Lower lobe of right lung (tissue), 2 donors: ENCODE data around the gene ZFP3. TPM values are rescaled to one million over a fixed set of nuclear protein-coding genes. Genes with fewer than 3 reads are reported as not detected.
"Not testable (repeated sequence)": the region's sequence is repeated elsewhere in the genome, so short reads cannot be mapped to it uniquely, and the experiment has no call there.

ENCODE experiments used
- ATAC-seq, 2 donors: fragments of 200-7000 bp; cut with Tn5 transposase; one replicate each; pipeline ENCODE4 v1.9.1; 2020 to 2022; ENCODE audit warnings: mild to moderate bottlenecking in 2 of 2, moderate library complexity in 2 of 2
- DNase-seq: peaks from one replicate; pipeline ENCODE4 v3.0.0-alpha.2; 2020
- H3K27ac ChIP-seq: fragments of 200-600 bp; one replicate; pipeline ENCODE4 v1.8.0; 2022
- H3K27me3 ChIP-seq: fragments of 200-600 bp; one replicate; pipeline ENCODE4 v1.8.0; 2022; ENCODE audit warnings: low read depth
- H3K36me3 ChIP-seq: fragments of 200-600 bp; one replicate; pipeline ENCODE4 v1.8.0; 2022; ENCODE audit warnings: mild to moderate bottlenecking
- H3K4me1 ChIP-seq: fragments of 200-600 bp; one replicate; pipeline ENCODE4 v1.8.0; 2022
- H3K4me3 ChIP-seq: fragments of 200-600 bp; one replicate; pipeline ENCODE4 v1.8.0; 2022; ENCODE audit warnings: mild to moderate bottlenecking
- H3K9me3 ChIP-seq: fragments of 200-600 bp; one replicate; pipeline ENCODE4 v1.8.0; 2022
- intact Hi-C: fragments of 100-400 bp; cut with DNase I; formaldehyde crosslinking; loops from one replicate; pipeline ENCODE4 v1.11.0; 2022
- total RNA-seq: library from RNA; stranded (reverse); fragmentation: NEBNext Ultra II Directional; extraction: Animal tissue kit (Norgen Biotek cat#: 25700); gene quantifications from one replicate; pipeline ENCODE4 v1.2.1, GENCODE V29; 2021
- TF ChIP-seq, protein P1 (sequence below): fragments of 200-600 bp; IDR thresholded peaks from one replicate; pipeline ENCODE4 v1.8.0; 2022; ENCODE audit warnings: antibody characterized with exemption, mild to moderate bottlenecking
- donor health status: DM: no; HTN: yes; CAD: no; lungs with severe emphysema.

ZFP3 gene
- total RNA-seq, 1 donor from 2014 or later = 7.1 TPM

DNA sequence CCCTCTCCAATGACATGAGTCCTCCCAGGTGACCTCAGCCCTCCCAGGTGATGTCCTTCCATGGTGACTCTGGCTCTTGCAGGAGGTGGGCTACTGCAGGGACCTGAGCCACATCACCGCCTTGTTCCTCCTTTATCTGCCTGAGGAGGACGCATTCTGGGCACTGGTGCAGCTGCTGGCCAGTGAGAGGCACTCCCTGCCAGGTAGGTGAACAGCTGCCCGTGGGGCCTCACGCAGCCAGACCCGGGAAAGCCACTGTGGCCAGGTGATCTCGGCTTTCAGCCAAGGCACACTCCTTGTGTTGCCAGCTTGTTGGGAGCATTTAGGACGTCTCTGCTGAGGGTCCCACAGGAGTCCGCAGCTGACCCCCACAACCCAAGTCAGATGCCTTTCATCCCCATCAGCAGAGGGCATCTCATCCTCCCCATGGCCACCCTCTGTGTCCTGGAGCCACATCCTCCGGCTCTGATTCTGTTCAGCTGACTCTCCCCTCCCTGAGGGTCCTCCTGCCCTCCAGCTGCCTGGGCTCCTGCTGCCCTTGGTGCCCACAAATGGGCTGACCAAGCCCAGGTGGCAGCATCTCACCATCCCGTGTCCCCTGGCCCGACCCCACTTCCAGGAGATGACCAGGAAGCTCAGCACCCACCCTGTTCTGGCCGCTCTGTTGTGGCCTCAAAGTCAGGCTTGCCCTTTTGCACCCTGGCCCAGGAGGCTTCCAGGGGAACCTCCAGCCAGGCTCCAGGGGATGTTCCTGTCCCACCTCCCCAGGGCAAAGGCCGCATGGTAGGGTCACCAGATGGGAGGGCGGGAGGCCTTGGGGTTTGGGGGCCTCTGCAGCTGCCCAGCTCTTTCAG is 57.7 kb downstream of the ZFP3 start:
- intact Hi-C loops = no loop called here
- H3K27ac ChIP-seq = no peak overlapping the region
- H3K9me3 ChIP-seq = no peaks in the 10 kb centered on the region
- no peak for ATAC-seq
- TF ChIP-seq, protein P1, sequence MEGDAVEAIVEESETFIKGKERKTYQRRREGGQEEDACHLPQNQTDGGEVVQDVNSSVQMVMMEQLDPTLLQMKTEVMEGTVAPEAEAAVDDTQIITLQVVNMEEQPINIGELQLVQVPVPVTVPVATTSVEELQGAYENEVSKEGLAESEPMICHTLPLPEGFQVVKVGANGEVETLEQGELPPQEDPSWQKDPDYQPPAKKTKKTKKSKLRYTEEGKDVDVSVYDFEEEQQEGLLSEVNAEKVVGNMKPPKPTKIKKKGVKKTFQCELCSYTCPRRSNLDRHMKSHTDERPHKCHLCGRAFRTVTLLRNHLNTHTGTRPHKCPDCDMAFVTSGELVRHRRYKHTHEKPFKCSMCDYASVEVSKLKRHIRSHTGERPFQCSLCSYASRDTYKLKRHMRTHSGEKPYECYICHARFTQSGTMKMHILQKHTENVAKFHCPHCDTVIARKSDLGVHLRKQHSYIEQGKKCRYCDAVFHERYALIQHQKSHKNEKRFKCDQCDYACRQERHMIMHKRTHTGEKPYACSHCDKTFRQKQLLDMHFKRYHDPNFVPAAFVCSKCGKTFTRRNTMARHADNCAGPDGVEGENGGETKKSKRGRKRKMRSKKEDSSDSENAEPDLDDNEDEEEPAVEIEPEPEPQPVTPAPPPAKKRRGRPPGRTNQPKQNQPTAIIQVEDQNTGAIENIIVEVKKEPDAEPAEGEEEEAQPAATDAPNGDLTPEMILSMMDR = no peak
- H3K4me3 ChIP-seq = no peak overlapping the region
- no peaks in the 10 kb centered on the region for H3K27me3 ChIP-seq
- H3K36me3 ChIP-seq = no peaks in the 10 kb centered on the region
- no peak for DNase-seq
- no peaks in the 10 kb centered on the region for H3K4me1 ChIP-seq

DNA sequence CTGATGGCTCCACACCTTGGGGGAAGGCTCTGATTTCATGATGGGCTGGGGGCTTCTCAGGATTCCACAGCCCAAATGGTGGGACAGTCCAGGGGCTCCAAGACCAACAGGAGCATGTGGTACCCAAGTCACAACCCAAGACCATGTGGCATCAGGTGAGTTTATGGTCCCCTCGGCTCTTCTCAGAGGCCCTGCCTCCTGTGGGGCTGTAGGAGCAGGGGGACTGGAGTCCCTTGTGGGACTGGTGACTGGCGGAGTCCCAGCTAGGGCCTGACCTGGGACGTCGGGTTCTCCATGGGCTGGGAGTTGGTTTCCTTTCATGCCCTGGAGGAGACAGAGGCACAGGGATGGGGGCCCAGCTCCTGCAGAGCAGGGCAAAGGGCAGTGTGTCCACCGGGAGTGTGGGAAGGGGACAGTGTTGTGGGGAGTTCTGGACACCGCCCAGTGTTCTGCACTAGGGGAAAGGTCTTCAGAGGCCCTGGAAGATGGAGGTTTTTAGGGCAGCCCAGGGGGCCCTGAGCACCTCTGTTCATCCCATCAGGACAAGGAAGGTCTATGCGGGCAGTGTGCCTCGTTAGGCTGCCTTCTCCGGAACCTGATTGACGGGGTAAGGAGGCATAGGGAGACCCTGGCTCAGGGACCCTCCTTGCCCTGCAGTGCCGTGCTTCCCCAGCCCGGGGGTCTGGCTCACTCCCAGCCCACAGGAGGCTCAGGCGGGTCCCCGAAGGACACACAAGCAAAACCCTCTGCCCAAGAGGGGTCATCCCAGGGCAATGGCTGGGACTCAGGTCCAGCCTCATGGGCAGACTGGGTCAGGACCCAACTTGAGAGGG is 58.5 kb downstream of the ZFP3 start:
- H3K27ac ChIP-seq, H3K4me3 ChIP-seq, H3K27me3 ChIP-seq, H3K9me3 ChIP-seq, ATAC-seq, DNase-seq, H3K4me1 ChIP-seq, H3K36me3 ChIP-seq, intact Hi-C loops: not testable (repeated sequence)

- H3K27ac ChIP-seq, DNase-seq, H3K9me3 ChIP-seq, H3K4me1 ChIP-seq, H3K27me3 ChIP-seq, ATAC-seq, H3K36me3 ChIP-seq, intact Hi-C loops, H3K4me3 ChIP-seq: not testable (repeated sequence)
Observed at GRCh38 chr17:5137511-5138197, 59.4 kb downstream of the ZFP3 start.

DNA sequence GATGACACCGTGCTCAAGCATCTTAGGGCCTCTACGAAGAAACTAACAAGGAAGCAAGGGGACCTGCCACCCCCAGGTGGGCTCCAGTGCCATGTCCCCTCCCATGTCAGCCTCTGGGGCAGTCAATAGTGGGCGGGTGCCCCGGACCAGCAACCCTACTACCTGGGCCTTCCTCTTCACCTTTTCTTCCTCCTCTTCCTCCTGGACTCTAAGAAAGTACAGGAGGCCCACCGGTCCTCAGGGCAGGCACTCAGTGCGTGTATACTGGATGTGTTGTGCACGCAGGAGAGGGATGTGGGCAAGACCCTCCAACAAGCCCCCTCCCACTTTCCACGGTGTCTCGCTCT is 59.9 kb downstream of the ZFP3 start:
- H3K4me1 ChIP-seq, H3K9me3 ChIP-seq, DNase-seq, intact Hi-C loops, H3K27ac ChIP-seq, ATAC-seq, H3K4me3 ChIP-seq, H3K27me3 ChIP-seq, H3K36me3 ChIP-seq: not testable (repeated sequence)

GRCh38 chr17:5138616-5139457 is 60.6 kb downstream of the ZFP3 start:
- TF ChIP-seq, protein P1 = no peak
- Histone ChIP-seq H3K36me3 (no peaks in the 10 kb centered on the region), H3K4me1 (no peaks in the 10 kb centered on the region), H3K27ac (no peak overlapping the region), H3K9me3 (no peaks in the 10 kb centered on the region), H3K4me3 (no peak overlapping the region), H3K27me3 (no peaks in the 10 kb centered on the region)
- intact Hi-C loops = no loop called here
- ATAC-seq (no peak), DNase-seq (no peak)

DNA sequence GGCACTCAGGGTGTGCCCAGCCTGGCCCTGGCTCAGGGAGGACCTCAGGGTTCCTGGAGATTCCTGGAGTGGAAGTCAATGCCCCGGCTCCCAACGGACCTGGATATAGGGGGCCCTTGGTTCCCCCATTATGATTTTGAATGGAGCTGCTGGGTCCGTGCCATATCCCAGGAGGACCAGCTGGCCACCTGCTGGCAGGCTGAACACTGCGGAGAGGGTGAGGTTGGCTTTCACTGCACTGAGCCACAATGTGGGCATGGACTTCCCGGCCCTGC is 61.1 kb downstream of the ZFP3 start:
- Histone ChIP-seq H3K4me1 (no peaks in the 10 kb centered on the region), H3K9me3 (no peaks in the 10 kb centered on the region), H3K27me3 (no peaks in the 10 kb centered on the region), H3K27ac (no peak overlapping the region), H3K36me3 (no peaks in the 10 kb centered on the region), H3K4me3 (no peak overlapping the region)
- no peak for DNase-seq
- no peak for ATAC-seq
- TF ChIP-seq, protein P1 = no peak
- intact Hi-C loops = no loop called here

DNA sequence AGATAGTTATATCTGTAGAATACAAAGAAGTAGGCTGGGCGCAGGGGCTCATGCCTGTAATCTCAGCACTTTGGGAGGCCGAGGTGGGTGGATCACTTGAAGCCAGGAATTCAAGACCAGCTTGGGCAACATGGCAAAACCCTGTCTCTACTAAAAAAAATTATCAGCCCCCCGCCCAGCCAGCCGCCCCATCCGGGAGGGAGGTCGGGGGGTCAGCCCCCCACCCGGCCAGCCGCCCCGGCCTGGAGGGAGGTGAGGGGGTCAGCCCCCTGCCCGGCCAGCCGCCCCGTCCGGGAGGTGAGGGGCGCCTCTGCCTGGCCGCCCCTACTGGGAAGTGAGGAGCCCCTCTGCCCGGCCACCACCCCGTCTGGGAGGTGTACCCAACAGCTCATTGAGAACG is 64.6 kb downstream of the ZFP3 start:
- ATAC-seq, H3K27ac ChIP-seq, H3K4me1 ChIP-seq, DNase-seq, H3K27me3 ChIP-seq, intact Hi-C loops, H3K9me3 ChIP-seq, H3K36me3 ChIP-seq, H3K4me3 ChIP-seq: not testable (repeated sequence)
